Measurements from ENCODE around the gene GNAL.

GRCh38 chr18:11802158-11802557, 113.1 kb downstream of the GNAL start:
- TF ChIP-seq ZFHX2 (tag by site-specific recombination; conservative IDR thresholded peaks at IDR 0.05): no peak
- no peak for TF ChIP-seq SALL2 (tag by site-specific recombination; IDR thresholded peaks at IDR 0.05; ENCODE audit: borderline replicate concordance)
- no peak for TF ChIP-seq YY2 (tag by site-specific recombination; IDR thresholded peaks at IDR 0.05)
- no peak for TF ChIP-seq OSR2 (tag by site-specific recombination; IDR thresholded peaks at IDR 0.05)
- TF ChIP-seq, protein P1, sequence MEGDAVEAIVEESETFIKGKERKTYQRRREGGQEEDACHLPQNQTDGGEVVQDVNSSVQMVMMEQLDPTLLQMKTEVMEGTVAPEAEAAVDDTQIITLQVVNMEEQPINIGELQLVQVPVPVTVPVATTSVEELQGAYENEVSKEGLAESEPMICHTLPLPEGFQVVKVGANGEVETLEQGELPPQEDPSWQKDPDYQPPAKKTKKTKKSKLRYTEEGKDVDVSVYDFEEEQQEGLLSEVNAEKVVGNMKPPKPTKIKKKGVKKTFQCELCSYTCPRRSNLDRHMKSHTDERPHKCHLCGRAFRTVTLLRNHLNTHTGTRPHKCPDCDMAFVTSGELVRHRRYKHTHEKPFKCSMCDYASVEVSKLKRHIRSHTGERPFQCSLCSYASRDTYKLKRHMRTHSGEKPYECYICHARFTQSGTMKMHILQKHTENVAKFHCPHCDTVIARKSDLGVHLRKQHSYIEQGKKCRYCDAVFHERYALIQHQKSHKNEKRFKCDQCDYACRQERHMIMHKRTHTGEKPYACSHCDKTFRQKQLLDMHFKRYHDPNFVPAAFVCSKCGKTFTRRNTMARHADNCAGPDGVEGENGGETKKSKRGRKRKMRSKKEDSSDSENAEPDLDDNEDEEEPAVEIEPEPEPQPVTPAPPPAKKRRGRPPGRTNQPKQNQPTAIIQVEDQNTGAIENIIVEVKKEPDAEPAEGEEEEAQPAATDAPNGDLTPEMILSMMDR (tag by site-specific recombination; IDR thresholded peaks at IDR 0.05): no peak
- TF ChIP-seq MYNN (tag by site-specific recombination; IDR thresholded peaks at IDR 0.05; ENCODE audit: borderline replicate concordance): no peak
- no peak for TF ChIP-seq SP2 (tag by site-specific recombination; IDR thresholded peaks at IDR 0.05)

All from HEK293 (cell line).